NCI-H748 (cell line): ENCODE results near the gene ADCY1.

Experiments
- DNase-seq: peaks from one replicate; lab custom pipeline; 2025; ENCODE audit not compliant: unreplicated experiment; lab: John Stamatoyannopoulos, UW

Gene ADCY1

GRCh38 chr7:45623157-45623556 lies 49.0 kb downstream of the ADCY1 start:
- DNase-seq = no peak

GRCh38 chr7:45623740-45624391 lies 49.7 kb downstream of the ADCY1 start:
- DNase-seq = no peak

GRCh38 chr7:45624392-45624760 lies 50.2 kb downstream of the ADCY1 start:
- no peak for DNase-seq

- no peak for DNase-seq
These were observed 50.9 kb downstream of the ADCY1 start for GRCh38 chr7:45625067-45625466.

- no peak for DNase-seq
These were observed 51.7 kb downstream of the ADCY1 start for GRCh38 chr7:45625714-45626440.

GRCh38 chr7:45626441-45627430 lies 52.6 kb downstream of the ADCY1 start:
- no peak for DNase-seq

- no peak for DNase-seq
These were observed 53.7 kb downstream of the ADCY1 start for GRCh38 chr7:45627691-45628456.

- DNase-seq = no peak
These were observed 57.4 kb downstream of the ADCY1 start for GRCh38 chr7:45631569-45631968.

- no peak for DNase-seq
These were observed 62.6 kb downstream of the ADCY1 start for GRCh38 chr7:45636733-45637132.

GRCh38 chr7:45638916-45639315 lies 64.7 kb downstream of the ADCY1 start:
- peak; percentile 85 for DNase-seq

GRCh38 chr7:45642044-45642443 lies 67.9 kb downstream of the ADCY1 start:
- no peak for DNase-seq

GRCh38 chr7:45643630-45644029 lies 69.5 kb downstream of the ADCY1 start:
- no peak for DNase-seq

- no peak for DNase-seq
These were observed 70.1 kb downstream of the ADCY1 start for GRCh38 chr7:45644237-45644636.

GRCh38 chr7:45645141-45645969 lies 71.2 kb downstream of the ADCY1 start:
- DNase-seq = no peak

GRCh38 chr7:45646207-45646821 lies 72.1 kb downstream of the ADCY1 start:
- no peak for DNase-seq

- DNase-seq = no peak
These were observed 73.0 kb downstream of the ADCY1 start for GRCh38 chr7:45646996-45647825.

GRCh38 chr7:45647967-45648670 lies 74.0 kb downstream of the ADCY1 start:
- DNase-seq = no peak

GRCh38 chr7:45648671-45648995 lies 74.5 kb downstream of the ADCY1 start:
- DNase-seq = no peak
